Left kidney (tissue), 2 donors: ENCODE measurements around the gene CBFA2T2. TPM values are rescaled to one million over a fixed set of nuclear protein-coding genes. Genes with fewer than 3 reads are reported as not detected.
"Not testable (repeated sequence)": the region's sequence is repeated elsewhere in the genome, so short reads cannot be mapped to it uniquely, and the experiment has no call there.

Experiments used
- DNase-seq: peaks from one replicate; pipeline ENCODE4 v3.0.0-alpha.2; 2013
- polyA plus RNA-seq: library from polyadenylated mRNA; unstranded; fragments of 120-200 nt; gene quantifications from one replicate; pipeline ENCODE4 v1.2.1, GENCODE V29; 2013; ENCODE audit not compliant: insufficient read length

The CBFA2T2 gene
- polyA plus RNA-seq, 1 donor, result 36.9 TPM

DNA sequence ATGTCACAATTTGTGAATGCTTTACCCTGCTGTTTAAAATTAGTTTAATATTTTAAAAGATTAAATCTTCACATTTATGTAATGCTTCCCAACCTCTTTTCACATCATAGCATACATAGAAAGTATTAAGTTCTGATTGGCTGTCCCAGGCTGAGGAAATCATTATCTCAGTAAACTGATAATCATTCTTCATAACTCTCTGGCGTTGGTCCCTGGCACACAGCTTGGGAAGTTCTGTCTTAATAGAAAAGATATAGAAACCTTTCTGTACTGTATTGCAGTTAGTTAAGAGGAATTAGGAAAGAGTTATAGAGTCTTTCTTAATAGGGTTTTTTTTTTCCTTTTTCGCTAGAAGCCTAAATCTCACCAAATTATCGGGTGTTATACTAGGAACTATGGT lies 85.4 kb downstream of the CBFA2T2 start:
- DNase-seq, result no peak

DNA sequence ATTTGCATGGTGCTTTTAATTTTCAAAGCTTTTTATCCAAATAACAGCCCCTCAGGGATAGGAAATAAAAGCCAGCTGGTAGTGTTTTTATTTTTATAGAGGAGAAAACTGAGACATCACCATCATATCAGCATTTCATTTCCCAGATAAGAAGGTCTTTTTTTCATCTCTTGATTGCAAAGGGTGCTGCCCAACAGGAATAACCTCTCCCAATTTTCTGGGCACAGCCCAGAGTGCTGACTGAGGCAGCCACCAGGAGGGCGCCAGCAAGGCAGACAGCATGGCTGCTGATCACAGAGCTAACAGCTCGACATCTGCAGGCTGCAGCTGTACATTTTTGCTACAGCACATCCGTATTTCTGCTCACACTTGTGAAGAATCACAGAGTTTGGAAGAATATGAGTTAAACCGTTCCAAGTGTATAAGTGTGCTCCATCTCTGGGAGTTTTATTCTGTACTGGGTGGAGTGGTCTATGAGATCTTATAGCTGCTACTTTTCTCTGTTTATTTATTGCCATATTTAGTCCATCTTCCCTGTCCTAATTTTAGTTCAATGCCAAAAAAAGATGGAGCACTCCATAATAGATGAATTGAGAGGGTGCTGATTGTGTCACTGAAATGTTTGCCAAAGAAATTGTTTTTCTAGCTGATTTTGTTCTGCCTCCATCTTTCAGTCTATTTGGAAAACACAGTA lies 86.7 kb downstream of the CBFA2T2 start:
- no peak for DNase-seq

DNA sequence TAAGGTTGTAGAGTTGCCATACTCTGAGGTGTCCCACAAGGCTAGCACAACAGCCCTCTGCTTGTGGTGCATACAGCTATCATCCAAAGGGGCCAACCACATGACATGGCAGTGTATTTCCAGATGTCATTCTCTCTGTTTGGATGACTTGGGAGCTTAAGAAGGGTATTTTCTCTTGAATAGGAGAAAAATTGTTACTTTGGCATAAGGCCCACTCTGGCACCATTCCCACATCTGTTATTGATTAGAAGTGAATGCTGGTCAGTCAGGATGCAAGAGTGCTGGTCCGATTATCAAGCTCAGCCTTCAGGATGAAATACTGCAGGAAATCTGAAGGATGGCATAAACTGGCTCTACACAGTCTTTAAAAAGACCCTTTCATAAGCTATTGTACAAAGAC lies 88.6 kb downstream of the CBFA2T2 start:
- no peak for DNase-seq

DNA sequence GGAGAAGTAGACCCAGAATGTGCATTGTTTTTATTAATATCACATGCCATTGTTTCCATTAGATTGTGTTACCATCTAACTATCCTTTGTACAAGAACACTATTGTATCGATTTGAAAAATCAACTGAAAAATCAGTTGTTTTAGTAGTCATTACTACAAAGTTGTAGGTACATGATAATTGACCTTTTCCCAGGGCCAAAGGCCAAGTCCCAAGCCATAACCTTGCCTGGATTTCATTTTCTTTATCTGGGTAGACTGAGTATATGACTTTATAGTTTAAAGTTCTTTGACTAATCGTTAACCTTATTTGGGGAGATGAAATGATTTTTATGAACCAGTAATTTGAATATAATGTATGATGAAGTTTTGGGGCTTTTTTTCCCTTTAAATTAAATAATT lies 93.2 kb downstream of the CBFA2T2 start:
- DNase-seq, result no peak

DNA sequence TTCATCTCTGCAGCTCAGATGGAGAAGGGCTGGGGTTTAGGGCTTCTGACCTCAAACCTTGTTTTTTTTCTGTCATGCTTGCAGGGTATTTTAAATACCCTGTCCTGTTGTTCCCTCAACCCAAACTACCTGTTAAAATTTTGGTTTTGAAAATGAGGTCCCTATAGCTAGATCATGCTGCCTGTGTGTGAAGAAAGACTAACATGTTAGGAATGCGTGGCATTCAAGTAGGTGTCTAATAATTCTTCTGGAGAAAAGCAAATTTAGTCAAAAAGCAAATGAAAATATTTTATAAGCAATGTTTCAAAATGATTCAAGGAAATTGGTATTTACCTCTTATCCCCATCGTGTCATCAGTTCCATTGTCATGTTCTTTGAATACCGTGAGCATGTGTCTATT lies 95.1 kb downstream of the CBFA2T2 start:
- no peak for DNase-seq

DNA sequence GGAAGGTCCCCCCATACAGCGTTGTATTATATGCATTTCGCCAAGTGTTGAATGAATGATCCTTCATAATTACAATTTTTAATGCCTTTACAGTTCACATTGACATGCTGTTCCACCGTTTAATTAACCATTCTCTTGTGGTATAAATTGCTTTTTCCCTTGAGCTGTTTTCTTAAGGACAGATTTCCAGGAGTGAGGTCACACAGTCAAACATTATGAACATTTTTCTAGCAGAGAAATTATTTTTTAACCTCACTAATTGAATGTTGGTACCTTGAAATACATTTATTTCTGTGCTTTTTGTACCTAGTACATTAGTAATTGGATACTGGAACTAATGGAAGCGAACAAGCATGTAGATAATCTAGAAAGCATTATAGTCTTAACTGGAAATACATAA lies 95.5 kb downstream of the CBFA2T2 start:
- no peak for DNase-seq

DNA sequence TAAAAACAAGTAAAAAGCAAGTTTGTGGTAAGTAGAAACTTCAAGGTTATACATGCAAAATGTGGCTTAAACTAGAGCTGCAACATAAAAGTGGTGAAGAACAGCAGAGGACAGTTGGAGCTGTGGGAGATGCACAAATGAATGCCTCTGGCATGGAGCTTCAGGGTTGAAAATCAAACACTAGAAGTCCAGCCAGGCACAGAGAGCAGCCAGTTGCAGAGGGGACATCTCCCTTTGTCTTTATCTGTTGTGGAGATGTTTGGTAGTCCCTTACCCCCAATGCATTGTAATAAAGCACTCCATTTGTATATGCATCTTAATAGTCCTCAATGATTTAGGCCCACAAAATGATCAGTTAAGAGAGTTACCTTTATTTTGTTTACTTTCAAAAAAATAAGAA lies 99.2 kb downstream of the CBFA2T2 start:
- DNase-seq, result no peak

DNA sequence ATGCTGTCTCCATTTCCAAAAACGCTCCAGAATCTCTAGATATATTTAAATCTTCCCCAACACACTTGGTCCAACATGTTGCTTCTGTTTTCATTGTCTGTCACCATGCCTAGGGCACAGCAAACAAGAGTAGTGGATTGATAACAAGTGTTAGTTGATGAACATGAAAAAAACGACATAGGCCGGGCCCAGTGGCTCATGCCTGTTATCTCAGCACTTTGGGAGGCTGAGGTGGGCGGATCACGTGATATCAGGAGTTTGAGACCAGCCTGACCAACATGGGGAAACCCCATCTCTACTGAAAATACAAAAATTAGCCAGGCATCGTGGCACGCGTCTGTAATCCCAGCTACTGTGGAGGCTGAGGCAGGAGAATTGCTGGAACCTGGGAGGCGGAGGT lies 102.0 kb downstream of the CBFA2T2 start:
- DNase-seq, result not testable (repeated sequence)

DNA sequence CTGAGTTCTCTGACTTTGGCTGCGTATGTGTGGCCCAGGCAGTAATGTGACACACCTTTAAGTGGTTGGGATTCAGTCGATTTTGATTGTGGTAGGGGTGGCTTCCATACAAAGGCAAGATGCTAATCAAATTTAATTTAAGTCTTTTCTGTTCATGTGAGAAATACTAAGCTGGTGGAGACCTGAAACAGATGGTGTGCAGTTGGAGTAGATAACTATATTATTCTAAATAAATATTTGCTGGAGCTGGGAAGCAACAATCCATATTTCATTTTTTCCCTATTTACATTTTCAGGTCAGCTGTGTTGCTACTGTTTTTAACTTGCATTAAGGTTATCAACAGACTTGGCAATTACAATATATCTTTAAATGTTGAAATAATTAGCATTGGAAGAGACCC lies 104.8 kb downstream of the CBFA2T2 start:
- DNase-seq, result no peak

DNA sequence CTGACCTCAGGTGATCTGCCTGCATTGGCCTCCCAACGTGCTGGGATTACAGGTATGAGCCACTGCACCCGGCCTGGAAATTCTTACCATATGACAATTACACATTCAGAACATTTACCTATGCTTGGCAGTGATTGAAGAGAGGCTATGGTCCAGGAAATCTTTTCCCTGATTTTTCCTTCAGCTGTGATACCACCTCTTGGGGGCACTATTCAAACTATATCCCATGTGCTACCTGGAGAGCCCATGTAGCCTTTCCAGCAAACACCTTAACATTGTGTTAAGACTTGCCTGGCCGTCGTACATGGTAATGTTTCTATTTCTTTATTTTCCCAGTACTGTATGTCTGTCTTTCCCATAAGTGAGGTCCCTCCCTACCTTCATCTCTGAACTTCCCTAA lies 110.5 kb downstream of the CBFA2T2 start:
- no peak for DNase-seq

DNA sequence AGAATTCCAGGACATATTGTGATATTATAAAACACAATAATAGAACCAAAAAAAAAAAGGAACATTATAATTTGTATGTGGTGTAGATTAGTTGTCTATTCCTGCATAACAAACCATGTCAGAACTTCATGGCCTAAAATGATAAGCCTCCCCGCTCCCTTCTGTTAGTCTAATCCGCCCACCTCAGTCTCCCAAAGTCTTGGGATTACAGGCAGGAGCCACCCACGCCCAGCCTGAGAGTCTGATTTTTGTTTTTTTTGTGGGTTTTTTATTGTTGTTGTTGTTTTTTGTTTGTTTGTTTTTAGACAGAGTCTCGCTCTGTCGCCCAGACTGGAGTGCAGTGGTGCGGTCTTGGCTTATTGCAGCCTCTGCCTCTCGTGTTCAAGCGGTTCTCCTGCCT lies 111.1 kb downstream of the CBFA2T2 start:
- DNase-seq, result no peak

DNA sequence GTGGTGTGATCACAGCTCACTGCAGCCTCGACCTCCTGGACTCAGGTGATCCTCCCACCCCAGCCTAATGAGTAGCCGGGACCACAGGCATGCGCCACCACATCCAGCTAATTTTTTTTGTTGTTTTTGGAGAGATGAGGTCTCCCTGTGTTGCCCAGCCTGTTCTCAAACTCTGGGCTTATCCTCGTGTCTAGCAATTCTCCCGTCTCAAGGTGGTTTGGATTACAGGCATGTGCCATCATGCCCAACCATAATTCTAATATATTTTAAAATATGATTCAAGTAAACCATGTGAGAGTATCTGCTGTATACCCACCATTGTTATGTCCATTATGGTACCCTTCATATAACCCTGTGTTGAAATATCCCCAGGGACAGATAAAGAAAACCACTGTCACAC lies 112.0 kb downstream of the CBFA2T2 start:
- DNase-seq, result no peak

DNA sequence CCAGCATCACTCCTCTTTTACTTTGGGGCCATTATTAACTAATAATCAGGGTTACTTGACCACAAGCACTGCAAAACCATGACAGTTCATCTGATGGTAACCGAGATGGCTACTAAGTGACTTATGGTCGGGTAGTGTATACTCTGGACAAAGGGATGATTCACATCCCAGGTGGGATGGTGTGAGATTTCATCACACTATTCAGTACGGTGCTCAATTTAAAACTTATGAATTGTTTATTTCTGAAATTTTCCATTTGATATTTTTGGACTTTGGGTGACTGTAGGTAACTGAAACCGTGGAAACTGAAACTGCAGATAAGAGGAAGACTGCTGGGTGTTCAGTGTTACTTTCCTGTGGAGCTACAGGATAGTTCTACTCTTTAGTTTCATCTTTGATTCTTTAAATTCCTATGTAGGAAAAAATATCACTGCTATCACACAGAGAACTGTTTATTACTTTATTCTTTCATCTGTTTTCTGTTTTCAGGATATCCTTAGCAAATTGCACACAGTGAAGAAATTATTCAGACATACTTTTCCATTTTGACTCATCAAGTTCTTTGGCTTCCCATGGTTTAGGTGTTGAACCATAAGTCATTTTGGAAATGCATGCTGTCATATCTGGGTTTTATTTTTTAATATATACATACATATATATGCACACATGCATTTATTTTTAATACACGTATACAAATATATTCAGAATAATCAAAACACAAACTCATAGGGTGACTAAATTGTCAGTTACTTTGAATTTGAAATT lies 113.1 kb downstream of the CBFA2T2 start:
- DNase-seq, result no peak

DNA sequence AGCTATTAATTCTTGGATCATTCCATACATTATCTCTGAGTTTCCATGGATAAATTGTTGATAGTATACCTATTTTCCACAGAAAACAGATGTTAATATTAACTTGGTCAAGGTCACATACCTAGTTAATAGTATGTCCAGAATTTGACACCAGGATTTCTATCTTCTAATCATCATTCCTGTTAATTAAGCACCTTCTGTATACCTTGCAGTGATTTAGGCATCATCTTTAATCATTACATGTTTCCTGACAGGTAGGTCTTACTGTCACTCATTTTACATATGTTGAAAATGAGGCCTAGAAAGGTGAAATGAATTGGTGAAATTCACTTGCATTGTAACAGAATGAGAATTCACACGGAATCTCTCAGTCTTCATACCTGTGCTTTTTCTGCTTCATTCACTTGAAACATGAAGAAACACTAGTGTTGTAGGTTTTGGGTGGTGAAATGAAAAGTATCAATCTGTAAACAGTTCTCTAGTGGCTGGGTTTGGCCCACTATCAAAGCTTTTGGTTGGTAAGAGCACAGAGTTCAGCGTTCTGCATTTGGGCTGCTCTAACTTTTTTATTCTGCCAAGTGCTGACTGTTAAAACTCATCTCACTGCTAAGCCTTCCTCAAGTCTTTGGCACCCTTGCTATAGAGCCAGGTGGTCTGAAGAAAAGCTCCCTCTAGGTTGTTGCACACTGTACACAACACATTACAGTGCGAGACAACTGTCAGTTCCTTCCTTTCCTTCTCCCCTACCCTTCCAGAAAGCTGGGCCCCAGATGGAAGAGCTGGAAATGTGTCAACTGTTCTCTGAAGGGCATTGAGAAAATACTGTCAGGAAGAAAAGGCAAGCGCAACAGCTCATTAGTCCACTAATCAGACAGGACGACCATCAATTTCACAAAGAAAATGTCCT lies 114.4 kb downstream of the CBFA2T2 start:
- DNase-seq, result no peak

DNA sequence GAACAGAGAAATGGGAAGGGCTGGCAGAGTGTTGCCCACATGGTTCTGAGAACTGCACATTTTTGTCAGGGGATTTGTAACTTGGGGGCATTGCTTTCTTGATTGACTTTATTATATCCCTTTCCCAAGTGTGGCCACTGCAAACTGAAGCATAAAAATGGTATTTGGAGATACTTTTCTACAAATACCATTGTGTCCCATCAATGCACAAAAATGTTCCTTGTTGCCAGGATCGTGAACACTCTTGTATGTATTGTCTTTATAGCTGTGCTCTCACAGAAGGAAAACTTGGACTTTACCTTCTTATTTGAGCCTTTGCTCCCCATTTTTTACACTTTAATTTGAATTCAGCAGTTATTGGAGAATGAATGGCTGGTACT lies 115.1 kb downstream of the CBFA2T2 start:
- DNase-seq, result no peak

DNA sequence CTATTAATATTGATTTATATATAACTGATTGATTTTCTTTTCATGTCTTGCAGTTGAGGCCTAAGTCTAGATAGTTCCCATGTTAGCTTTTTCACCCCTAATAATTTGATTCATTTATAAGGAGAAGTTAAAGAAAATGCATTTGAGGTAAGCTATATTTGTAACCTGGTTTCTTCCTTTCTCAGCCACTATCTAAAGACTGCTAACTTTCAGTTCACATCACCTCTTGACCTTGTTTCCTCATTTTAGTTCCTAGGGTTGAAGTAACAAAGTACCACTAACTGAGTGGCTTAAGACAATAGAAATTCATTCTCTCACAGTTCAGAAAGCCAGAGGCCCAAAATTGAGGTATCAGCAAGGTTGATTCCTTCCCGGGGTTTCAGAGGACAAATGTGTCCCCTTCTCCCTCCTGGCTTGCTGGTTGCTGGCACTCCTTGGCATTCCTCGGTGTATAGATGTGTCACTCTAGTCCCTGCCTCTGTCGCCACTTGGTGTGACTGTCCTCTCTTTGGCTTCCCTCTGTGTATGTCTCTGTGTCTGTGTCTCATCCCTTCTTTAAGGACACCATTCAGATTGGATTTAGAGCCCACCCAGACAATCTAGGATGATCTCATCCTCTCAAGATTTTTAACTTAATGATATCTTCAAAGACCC lies 116.3 kb downstream of the CBFA2T2 start:
- no peak for DNase-seq

DNA sequence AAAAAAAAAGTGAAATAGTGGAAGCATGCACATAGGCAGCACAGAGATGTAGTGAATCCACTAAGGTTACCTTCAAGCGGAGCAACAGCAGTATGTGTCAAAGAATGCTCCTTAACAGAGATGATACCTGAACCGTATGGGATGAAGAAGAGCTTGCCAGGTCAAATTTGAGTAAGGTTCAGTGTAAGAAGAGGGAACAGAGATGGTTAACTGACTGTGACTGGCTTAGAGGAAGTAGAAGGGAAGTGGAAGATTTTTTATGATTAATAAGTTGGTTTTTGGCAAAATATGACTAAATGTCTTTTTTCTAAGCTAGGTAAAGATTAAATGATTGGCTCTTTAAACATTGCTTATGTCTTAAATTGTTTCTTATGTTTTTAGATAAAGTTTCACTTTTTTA lies 119.6 kb downstream of the CBFA2T2 start:
- no peak for DNase-seq

DNA sequence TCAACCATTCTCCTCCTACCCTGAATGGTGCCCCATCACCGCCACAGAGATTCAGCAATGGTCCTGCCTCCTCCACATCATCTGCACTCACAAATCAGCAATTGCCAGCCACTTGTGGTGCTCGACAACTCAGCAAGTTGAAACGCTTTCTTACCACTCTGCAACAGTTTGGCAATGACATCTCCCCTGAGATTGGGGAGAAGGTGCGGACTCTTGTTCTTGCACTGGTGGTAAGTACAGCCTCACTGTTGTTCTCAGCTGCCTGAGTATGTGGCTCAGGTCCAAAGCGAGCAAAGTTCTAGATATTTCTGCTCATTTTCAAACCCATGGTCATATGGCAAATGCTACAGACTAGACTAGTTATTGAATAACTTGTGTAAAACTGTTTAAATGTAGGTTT lies 121.2 kb downstream of the CBFA2T2 start:
- no peak for DNase-seq

DNA sequence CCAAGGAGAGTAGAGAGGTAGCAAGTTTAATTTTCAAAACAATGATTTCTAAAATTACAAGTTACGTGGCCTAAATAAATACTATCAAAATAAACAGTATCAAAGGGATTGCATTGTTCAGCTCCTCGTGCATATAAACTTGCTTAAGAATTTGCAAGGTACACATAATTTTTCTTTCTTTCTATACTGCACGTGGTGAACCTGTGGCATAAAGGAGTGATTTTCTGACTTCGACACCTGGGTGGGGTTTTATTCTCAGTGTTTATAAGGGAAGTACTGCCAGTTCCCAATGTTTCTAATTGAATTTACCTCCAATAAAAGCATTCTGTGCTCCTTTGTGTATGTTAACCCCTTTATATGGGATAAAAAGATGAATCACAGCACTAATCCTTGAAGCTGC lies 122.1 kb downstream of the CBFA2T2 start:
- DNase-seq, result no peak

DNA sequence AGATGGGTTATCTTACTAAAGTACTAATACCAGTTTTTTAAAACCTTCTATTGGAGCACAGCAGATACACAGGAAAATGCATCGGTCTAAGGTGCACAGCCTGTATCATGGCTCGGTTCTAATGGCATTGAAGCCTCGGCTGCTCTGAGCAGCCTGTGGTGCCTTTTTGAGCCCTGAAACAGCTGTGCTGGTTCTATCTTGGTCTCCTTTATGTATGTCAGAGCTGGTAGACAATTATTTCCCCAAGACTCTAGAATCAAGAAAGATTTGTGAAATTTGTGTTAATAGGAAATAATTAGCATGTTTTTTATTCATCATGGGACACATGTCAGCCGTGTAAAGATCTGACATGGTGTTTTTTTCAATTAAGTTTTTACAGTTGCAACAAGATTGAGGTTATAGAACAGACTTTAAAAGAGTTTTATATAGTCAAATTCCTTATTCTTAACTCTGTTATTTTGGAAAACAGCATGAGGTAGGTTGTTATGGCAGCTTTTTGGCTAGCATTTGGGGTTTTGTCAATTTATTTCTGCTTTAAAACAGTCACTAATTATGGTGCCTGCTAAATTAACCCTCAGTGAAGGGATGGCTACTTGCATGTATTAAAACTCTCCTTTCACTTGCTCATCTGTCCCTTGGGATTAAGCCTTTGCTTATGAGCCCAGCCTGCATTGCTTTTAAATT lies 132.0 kb downstream of the CBFA2T2 start:
- DNase-seq, result no peak

DNA sequence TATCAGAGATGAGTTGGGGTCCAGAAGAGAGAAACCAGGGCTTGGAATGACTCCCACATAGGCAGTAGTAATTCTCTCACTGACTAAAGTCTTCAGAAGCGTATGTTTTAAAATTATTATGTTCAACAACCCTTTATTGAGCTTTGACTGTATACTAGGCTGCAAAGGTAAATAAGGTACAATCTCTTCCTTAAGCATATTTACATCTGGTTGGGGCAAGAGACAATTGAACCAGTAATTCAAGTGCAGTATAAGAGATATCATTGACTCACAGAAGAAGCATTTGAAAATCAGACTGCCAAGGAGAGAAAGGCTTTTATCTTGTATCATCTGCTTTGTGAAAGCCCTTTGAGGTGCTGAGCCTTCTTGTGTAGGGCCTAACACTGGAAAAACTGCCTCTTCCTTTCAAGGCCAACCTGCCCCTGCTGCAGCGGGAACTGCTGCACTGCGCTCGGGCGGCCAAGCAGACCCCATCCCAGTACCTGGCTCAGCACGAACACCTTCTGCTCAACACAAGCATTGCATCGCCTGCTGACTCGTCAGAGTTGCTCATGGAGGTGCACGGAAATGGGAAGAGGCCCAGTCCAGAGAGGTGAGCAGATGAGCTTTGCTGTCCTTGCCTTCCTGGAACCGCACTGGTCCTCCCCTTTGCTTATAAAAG lies 132.9 kb downstream of the CBFA2T2 start:
- DNase-seq, result no peak
